Neural progenitor cell (in vitro differentiated cells): ENCODE measurements around the gene CUEDC1.

Experiments used
- EZH2 ChIP-seq: fragments of 200-600 bp; sonication (generic); IDR thresholded peaks from 2 replicates; pipeline ENCODE4 v1.6.1; 2017; ENCODE audit warnings: antibody characterized with exemption, mild to moderate bottlenecking, moderate library complexity
- EZH2phosphoT487 ChIP-seq: fragments of 200-600 bp; sonication (generic); IDR thresholded peaks from 2 replicates; pipeline ENCODE4 v1.6.1; 2017; ENCODE audit warnings: antibody characterized with exemption
- TF ChIP-seq, protein P1 (sequence below): fragments of 200-600 bp; sonication (generic); IDR thresholded peaks from 2 replicates; pipeline ENCODE4 v1.5.1; 2017; ENCODE audit warnings: antibody characterized with exemption, mild to moderate bottlenecking

DNA sequence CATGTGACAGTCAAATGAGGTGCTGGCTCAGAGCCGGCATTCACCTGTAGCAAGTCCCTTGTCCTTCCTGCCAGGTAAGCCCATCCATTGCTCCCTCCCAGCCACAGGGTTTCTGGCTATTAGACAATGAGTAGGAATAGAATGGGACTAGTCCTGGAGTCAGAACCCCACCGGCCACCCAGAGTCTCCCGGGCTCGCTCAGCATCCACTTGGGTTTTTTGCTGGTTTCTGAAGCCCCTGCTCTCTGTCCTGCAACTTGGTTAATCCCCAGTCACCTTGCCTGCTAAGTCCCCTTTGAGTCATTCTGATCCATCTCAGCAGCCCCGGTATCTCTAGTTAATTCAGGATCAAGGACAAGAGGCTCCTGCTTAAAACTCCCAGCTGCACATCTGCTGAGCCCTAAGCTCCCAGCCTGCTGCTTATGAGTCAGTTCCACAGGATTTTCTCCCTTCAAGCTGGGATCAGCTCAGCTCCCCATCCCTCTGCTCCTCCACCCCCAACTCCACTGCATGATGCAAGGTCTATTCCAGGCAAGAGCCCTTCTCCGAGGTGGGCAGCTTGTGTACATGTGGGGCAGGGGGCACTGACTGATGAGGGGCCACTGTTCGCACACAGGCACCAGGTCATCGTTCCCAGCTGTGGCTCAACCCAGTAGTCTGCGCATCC, 85.5 kb downstream of the CUEDC1 start:
- TF ChIP-seq, protein P1, sequence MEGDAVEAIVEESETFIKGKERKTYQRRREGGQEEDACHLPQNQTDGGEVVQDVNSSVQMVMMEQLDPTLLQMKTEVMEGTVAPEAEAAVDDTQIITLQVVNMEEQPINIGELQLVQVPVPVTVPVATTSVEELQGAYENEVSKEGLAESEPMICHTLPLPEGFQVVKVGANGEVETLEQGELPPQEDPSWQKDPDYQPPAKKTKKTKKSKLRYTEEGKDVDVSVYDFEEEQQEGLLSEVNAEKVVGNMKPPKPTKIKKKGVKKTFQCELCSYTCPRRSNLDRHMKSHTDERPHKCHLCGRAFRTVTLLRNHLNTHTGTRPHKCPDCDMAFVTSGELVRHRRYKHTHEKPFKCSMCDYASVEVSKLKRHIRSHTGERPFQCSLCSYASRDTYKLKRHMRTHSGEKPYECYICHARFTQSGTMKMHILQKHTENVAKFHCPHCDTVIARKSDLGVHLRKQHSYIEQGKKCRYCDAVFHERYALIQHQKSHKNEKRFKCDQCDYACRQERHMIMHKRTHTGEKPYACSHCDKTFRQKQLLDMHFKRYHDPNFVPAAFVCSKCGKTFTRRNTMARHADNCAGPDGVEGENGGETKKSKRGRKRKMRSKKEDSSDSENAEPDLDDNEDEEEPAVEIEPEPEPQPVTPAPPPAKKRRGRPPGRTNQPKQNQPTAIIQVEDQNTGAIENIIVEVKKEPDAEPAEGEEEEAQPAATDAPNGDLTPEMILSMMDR = no peak
- TF ChIP-seq EZH2phosphoT487 = no peak
- TF ChIP-seq EZH2 = no peak
